Lung (tissue), 12 donors: ENCODE measurements around the gene CCDC40. TPM values are rescaled to one million over a fixed set of nuclear protein-coding genes. Genes with fewer than 3 reads are reported as not detected.
A peak's percentile ranks its signal among the peaks of the same experiment; 100 is the strongest.
"Not testable (repeated sequence)": the region's sequence is repeated elsewhere in the genome, so short reads cannot be mapped to it uniquely, and the experiment has no call there.

Source experiments
- ATAC-seq: fragments of 200-7000 bp; cut with Tn5 transposase; one replicate; pipeline ENCODE4 v1.9.1; 2020; ENCODE audit warnings: moderate number of reproducible peaks; ENCODE audit not compliant: insufficient read depth, low FRiP score
- DNase-seq, 3 donors: peaks; one replicate each; pipeline ENCODE4 v3.0.0-alpha.2; 2013 to 2017
- H3K27ac ChIP-seq, 2 donors: one replicate each; pipeline ENCODE4 v1.5.1; 2013; ENCODE audit warnings: mild to moderate bottlenecking in 2 of 2, moderate library complexity in 2 of 2, control low read depth in 1 of 2, inconsistent platforms in 1 of 2, low read depth in 1 of 2, low read length in 1 of 2
- H3K27me3 ChIP-seq, 3 donors: one replicate each; pipeline ENCODE4 v1.5.1; 2013; ENCODE audit warnings: low read length in 2 of 3; ENCODE audit not compliant: control insufficient read depth in 3 of 3, insufficient read depth in 3 of 3
- H3K36me3 ChIP-seq, 4 donors: one replicate each; pipeline ENCODE4 v1.5.1; 2013; ENCODE audit warnings: low read length in 4 of 4, mild to moderate bottlenecking in 1 of 4, moderate library complexity in 1 of 4; ENCODE audit not compliant: control insufficient read depth in 4 of 4, insufficient read depth in 4 of 4
- H3K4me1 ChIP-seq, 5 donors: one replicate each; pipeline ENCODE4 v1.5.1; 2013; ENCODE audit warnings: low read length in 5 of 5, mild to moderate bottlenecking in 2 of 5, moderate library complexity in 1 of 5; ENCODE audit not compliant: control insufficient read depth in 5 of 5, insufficient read depth in 5 of 5
- H3K4me3 ChIP-seq: one replicate; pipeline ENCODE4 v1.5.1; 2013; ENCODE audit warnings: mild to moderate bottlenecking, control low read depth, moderate library complexity
- H3K9ac ChIP-seq, 2 donors: one replicate each; pipeline ENCODE4 v1.5.1; 2013; ENCODE audit warnings: low read length in 2 of 2, control low read depth in 1 of 2; ENCODE audit not compliant: insufficient read depth in 1 of 2
- H3K9me3 ChIP-seq, 4 donors: one replicate each; pipeline ENCODE4 v1.5.1; 2013; ENCODE audit warnings: low read length in 3 of 4, mild to moderate bottlenecking in 1 of 4, moderate library complexity in 1 of 4; ENCODE audit not compliant: control insufficient read depth in 4 of 4, insufficient read depth in 3 of 4
- WGBS, 2 donors: extraction: QIAGEN DNeasy Blood & Tissue Kit; methylation state at CpG; one replicate each; pipeline ENCODE4 v1.1.7; 2013; 5-methylcytosine and 5-hydroxymethylcytosine counted together
- polyA plus RNA-seq, 2 donors: library from polyadenylated mRNA; stranded (reverse); fragments of 200-250 nt; gene quantifications; one replicate each; pipeline ENCODE4 v1.2.1, GENCODE V29; 2013
- total RNA-seq, 2 donors: library from RNA; depleted of rRNA in 1 of 2; stranded (reverse); fragments of >200 nt in 1 of 2; gene quantifications; one replicate each; pipeline ENCODE4 v1.2.1, GENCODE V29; 2014 to 2021
- TF ChIP-seq, protein P1 (sequence below): IDR thresholded peaks from 2 replicates; pipeline ENCODE4 v1.5.1; 2012; ENCODE audit warnings: mild to moderate bottlenecking; ENCODE audit errors: control extremely low read depth, extremely low read depth
- donor health status: control.
- donor health status: control.
- donor health status: Bipolar disorder and iron deficiency.
- donor health status: healthy.
- donor health status: DM: yes; HTN: yes; CAD: no.

CCDC40 gene
- total and polyA plus RNA-seq, 4 donors, result 6.0 to 34.5 (median 7.3) TPM

DNA sequence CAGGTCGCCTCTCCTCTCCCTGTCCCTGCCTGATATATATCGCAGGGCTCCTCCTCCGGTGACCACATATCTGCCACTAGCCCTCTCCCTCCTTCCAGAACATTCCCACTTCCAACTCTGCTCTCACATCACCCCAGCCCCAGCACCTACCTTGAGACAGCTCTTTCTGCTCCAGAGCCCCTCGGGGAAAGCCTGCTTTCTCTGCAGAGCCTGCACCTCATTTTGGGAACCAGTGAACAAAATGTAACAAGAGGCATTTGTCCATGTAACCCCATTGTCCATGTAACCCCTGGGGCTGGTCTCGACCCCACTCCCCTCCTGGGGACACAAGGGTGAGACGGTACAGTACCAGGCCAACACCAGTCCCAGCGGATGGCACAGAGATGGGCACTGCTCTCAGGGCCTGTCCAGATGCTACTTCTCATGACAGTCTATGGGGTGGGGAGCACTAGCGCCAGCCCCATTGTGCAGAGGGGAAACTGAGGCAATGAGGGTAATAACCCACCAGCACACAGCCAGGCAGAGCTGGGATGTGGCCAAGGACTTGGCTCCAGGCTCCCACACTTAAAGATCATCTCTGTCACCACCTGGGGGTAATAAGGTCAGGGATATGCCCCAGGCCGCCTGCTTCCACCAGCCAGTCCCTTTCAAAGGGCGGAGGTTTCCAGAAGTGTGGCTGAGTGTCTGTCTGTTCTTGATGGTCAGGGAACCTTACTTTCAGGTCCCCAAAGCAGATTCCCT, 43.6 kb upstream of the CCDC40 start:
- DNase-seq (no peak), ATAC-seq (no peak)
- Histone ChIP-seq H3K36me3 (no peaks in the 10 kb centered on the region), H3K4me1 (peaks cover 0 to 54% (median 23%) of the 10 kb centered on the region in 5 donors), H3K9me3 (no peaks in the 10 kb centered on the region), H3K4me3 (no peak overlapping the region), H3K27me3 (no peaks in the 10 kb centered on the region), H3K9ac (no peak overlapping the region), H3K27ac (peak overlapping the region in 1 of 2 donors; percentile 26)
- TF ChIP-seq, protein P1, sequence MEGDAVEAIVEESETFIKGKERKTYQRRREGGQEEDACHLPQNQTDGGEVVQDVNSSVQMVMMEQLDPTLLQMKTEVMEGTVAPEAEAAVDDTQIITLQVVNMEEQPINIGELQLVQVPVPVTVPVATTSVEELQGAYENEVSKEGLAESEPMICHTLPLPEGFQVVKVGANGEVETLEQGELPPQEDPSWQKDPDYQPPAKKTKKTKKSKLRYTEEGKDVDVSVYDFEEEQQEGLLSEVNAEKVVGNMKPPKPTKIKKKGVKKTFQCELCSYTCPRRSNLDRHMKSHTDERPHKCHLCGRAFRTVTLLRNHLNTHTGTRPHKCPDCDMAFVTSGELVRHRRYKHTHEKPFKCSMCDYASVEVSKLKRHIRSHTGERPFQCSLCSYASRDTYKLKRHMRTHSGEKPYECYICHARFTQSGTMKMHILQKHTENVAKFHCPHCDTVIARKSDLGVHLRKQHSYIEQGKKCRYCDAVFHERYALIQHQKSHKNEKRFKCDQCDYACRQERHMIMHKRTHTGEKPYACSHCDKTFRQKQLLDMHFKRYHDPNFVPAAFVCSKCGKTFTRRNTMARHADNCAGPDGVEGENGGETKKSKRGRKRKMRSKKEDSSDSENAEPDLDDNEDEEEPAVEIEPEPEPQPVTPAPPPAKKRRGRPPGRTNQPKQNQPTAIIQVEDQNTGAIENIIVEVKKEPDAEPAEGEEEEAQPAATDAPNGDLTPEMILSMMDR, result no peak
- WGBS, 2 donors, result 77 to 85% methylated on average over 10 of the region's 10 CpGs

DNA sequence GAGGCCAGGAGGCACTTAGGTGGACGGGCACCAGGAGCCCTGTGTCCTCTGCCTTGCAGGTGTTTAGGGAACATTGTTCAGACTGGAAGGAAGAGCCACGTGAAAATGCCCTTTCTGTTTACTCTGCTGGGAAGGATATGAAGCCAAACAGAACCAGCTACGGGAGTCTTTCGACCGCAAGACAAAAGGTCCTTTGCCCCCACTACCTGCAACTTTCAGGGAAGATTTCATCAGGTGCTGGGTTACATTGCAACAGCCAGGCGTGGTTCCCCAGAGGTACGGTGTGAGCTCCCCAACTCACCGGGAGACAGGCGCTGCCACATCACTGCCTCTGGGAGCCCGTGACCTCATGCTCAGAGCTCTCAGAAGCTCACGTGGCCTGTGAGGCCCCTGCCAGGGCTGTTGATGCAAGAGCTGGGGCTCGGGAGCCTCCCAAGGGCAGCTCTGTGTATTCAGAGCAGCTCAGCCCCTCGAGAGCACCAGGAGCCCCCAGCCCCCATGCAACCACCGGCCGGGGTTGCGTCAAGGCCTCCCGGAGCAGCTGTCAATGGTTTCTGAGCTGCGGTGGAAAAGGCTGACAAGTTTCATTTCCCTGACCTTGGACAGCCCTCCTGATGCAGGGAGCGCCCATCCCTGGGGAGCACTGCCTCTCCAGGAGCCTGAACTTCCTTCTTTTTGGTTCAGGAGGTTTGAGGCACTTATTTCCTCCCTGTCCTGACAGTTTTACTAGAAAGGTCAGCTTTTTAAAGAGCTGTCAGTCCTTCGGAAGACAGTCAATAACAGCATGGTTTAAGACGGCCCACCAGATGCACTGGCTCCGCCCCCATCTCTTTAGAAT, 42.8 kb upstream of the CCDC40 start:
- TF ChIP-seq, protein P1, result no peak
- no peak overlapping the region for H3K9ac ChIP-seq
- H3K27ac ChIP-seq, result peak overlapping the region; percentile 25 to 37
- ATAC-seq (no peak), DNase-seq (peak; percentile 86 to 91 (median 87))
- H3K27me3 ChIP-seq, result no peaks in the 10 kb centered on the region
- whole genome bisulfite sequencing, 2 donors, result 29 to 48% methylated on average over 22 of the region's 22 CpGs
- H3K4me3 ChIP-seq, result no peak overlapping the region
- H3K4me1 ChIP-seq, result peaks cover 0 to 46% (median 15%) of the 10 kb centered on the region in 5 donors
- H3K9me3 ChIP-seq, result no peaks in the 10 kb centered on the region
- no peaks in the 10 kb centered on the region for H3K36me3 ChIP-seq

DNA sequence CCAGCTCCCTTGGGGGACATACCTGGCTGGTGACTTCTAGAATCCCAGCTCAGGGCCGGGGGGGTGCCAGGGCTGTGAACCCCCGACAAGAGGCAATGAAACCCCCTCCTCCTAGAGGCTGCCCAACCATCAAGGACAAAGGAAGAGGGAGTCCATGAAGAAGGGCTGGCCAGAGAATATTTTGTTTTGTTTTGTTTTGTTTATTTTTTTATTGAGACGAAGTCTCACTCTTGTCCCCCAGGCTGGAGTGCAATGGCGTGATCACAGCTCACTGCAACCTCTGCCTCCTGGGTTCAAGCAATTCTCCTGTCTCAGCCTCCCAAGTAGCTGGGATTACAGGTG, 42.2 kb upstream of the CCDC40 start:
- H3K27ac ChIP-seq, H3K9ac ChIP-seq, DNase-seq, H3K27me3 ChIP-seq, H3K9me3 ChIP-seq, ATAC-seq, H3K4me3 ChIP-seq, H3K36me3 ChIP-seq: not testable (repeated sequence)
- WGBS, 2 donors, result 69 to 77% methylated on average over 4 of the region's 4 CpGs
- H3K4me1 ChIP-seq, result peaks cover 0 to 40% (median 15%) of the 10 kb centered on the region in 5 donors

DNA sequence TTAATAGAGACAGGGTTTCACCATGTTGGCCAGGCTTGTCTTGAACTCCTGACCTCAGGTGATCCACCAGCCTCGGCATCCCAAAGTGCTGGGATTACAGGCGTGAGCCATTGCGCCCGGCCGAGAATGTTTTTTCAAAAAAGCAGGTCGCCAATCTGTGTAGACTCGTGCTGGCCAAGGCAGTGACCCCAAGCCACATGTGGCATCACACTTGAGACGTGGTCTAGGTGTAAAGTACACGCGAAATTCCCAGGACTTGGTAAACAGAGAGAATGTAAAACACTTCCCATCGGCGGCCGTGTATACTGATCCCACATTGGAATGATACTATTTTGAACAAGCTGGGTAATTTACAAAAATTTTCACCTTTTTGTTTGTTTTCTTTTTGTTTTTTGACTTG, 41.8 kb upstream of the CCDC40 start:
- DNase-seq (no peak), ATAC-seq (no peak)
- Histone ChIP-seq H3K9ac (no peak overlapping the region), H3K4me3 (no peak overlapping the region), H3K9me3 (no peaks in the 10 kb centered on the region), H3K36me3 (no peaks in the 10 kb centered on the region), H3K4me1 (peaks cover 0 to 36% (median 15%) of the 10 kb centered on the region in 5 donors), H3K27ac (no peak overlapping the region), H3K27me3 (no peaks in the 10 kb centered on the region)
- 96 to 97% methylated on average over 13 of the region's 13 CpGs for WGBS, 2 donors
- TF ChIP-seq, protein P1, result no peak
